ENCODE results near the gene SUMO4. TPM values are rescaled to one million over a fixed set of nuclear protein-coding genes. Genes with fewer than 3 reads are reported as not detected.

The SUMO4 gene
- polyA plus RNA-seq, 2 of the 4 experiments (the other 2 are of a cell fraction): 0.18 TPM; not detected in 1

DNA sequence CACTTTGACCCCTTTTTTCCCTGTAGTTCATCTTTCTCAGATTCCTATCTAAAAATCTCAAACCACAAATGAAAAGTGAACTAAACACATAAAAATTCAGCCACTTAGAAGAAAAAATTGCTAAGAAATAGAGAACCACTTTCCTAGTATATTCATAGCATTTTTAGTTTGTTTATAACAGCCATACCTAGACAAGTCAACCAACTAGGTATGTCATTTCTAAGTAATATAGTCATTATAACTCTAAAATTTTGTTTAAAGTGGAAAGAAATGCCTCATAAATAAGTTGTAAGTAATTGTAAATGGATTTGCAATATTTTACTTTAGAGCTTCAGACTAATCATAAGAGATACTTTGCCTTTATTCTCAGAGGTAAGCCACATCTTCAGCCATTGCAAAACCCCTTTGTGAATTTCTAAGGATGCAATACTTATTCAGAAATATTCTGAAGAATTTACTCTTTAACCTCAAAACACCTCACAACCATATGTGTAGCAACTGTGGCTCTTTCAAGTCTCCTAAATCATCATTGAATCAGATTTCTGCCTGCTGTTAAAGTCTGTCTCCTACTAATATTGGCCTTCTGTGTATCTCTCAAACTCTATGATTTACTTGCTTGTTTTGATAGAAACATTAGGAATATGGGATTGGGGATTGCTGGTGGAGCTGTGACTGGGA is 6.9 kb upstream of the SUMO4 start:
- Histone ChIP-seq H3K4me2 (no peak overlapping the region), H3K9me3 (no peaks in the 10 kb centered on the region), H3K4me3 (no peak overlapping the region), H3K4me1 (peaks cover 4% of the 10 kb centered on the region; the same call in 1 of the 3 replicates), H3K27ac (no peak overlapping the region)
- TF ChIP-seq GATA3 (IDR thresholded peaks at IDR 0.05; ENCODE audit: borderline replicate concordance): no peak
- FAIRE-seq (no peak), DNase-seq (ENCODE audit: low read depth in 1 of 2, low spot score in 1 of 2) (no peak), ATAC-seq (no peak)
- ChIA-PET CTCF (no interaction called here), POLR2A (no interaction called here)

DNA sequence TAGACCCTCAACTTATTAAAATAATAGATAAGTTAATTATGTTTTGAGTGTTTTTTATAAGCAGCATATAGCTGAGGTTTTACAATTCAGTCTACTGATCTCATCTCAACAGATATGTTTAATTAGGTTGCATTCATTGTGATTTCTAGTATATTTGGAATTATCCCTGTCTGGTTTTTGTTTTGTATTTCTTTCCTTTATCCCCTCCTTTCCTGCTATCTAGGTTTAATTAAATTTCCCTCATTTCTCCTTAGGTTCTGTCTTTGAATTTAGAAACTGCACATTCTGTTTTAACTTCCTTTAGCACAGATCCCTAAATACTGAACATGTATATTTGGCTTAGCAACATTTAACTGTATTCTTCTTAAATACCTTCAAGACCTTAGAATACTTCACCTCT is 4.9 kb upstream of the SUMO4 start:
- Histone ChIP-seq H3K9me3 (no peaks in the 10 kb centered on the region), H3K4me3 (no peak overlapping the region), H3K4me2 (no peak overlapping the region), H3K4me1 (peaks cover 4% of the 10 kb centered on the region; the same call in 1 of the 3 replicates), H3K27ac (no peak overlapping the region)
- ChIA-PET CTCF (no interaction called here), POLR2A (no interaction called here)
- FAIRE-seq (no peak), DNase-seq (ENCODE audit: low read depth in 1 of 2, low spot score in 1 of 2) (no peak), ATAC-seq (no peak)
- no peak for TF ChIP-seq RCOR1 (IDR thresholded peaks at IDR 0.05; ENCODE audit: low read depth, low read length)
- TF ChIP-seq NR3C1 (IDR thresholded peaks at IDR 0.05): no peak
- no peak for TF ChIP-seq POLR2AphosphoS2 (conservative IDR thresholded peaks at IDR 0.05; ENCODE audit: low read length)
- TF ChIP-seq, protein P1, sequence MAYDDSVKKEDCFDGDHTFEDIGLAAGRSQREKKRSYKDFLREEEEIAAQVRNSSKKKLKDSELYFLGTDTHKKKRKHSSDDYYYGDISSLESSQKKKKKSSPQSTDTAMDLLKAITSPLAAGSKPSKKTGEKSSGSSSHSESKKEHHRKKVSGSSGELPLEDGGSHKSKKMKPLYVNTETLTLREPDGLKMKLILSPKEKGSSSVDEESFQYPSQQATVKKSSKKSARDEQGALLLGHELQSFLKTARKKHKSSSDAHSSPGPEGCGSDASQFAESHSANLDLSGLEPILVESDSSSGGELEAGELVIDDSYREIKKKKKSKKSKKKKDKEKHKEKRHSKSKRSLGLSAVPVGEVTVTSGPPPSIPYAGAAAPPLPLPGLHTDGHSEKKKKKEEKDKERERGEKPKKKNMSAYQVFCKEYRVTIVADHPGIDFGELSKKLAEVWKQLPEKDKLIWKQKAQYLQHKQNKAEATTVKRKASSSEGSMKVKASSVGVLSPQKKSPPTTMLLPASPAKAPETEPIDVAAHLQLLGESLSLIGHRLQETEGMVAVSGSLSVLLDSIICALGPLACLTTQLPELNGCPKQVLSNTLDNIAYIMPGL (CRISPR knock-in tag; IDR thresholded peaks at IDR 0.05; ENCODE audit: borderline replicate concordance): no peak
- no peak for TF ChIP-seq TFCP2L1 (CRISPR knock-in tag; IDR thresholded peaks at IDR 0.05)
- no peak for TF ChIP-seq GATA3 (IDR thresholded peaks at IDR 0.05; ENCODE audit: borderline replicate concordance)
- TF ChIP-seq ZNF302 (CRISPR knock-in tag; IDR thresholded peaks at IDR 0.05): no peak
- TF ChIP-seq NPAS2 (CRISPR knock-in tag; IDR thresholded peaks at IDR 0.05; ENCODE audit: borderline replicate concordance): no peak
- TF ChIP-seq RAD21 (conservative IDR thresholded peaks at IDR 0.05 in 1 of 2, IDR thresholded peaks at IDR 0.05 in 1 of 2): no peak
- no peak for TF ChIP-seq HEYL (CRISPR knock-in tag; IDR thresholded peaks at IDR 0.05)
- TF ChIP-seq KDM1A (IDR thresholded peaks at IDR 0.05; ENCODE audit: low read depth): no peak
- no peak for TF ChIP-seq POLR2A (IDR thresholded peaks at IDR 0.05; ENCODE audit: low read length)
- TF ChIP-seq EHF (CRISPR knock-in tag; IDR thresholded peaks at IDR 0.05): no peak
- TF ChIP-seq CEBPB (IDR thresholded peaks at IDR 0.05): no peak
- TF ChIP-seq, protein P2, sequence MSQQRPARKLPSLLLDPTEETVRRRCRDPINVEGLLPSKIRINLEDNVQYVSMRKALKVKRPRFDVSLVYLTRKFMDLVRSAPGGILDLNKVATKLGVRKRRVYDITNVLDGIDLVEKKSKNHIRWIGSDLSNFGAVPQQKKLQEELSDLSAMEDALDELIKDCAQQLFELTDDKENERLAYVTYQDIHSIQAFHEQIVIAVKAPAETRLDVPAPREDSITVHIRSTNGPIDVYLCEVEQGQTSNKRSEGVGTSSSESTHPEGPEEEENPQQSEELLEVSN (IDR thresholded peaks at IDR 0.05; ENCODE audit: borderline replicate concordance, low read depth): no peak
- TF ChIP-seq BHLHE40 (IDR thresholded peaks at IDR 0.05; ENCODE audit: low read depth, low read length): no peak
- TF ChIP-seq ZSCAN20 (CRISPR knock-in tag; IDR thresholded peaks at IDR 0.05): no peak
- no peak for TF ChIP-seq HDAC2 (IDR thresholded peaks at IDR 0.05)

DNA sequence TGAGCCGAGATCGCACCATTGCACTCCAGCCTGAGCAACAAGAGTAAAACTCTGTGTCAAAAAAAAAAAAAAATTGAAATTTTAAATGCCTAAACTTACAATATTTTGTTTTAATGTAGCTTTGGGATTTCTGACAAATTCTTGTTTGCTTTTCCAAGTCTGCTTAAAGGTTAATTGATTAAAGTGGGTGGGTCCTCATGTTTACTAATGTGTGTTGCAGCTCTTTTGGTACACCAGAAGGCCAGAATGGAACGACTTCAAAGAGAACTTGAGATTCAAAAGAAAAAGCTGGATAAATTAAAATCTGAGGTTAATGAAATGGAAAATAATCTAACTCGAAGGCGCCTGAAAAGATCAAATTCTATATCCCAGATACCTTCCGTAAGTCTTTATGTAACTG is 2.7 kb upstream of the SUMO4 start:
- Histone ChIP-seq H3K4me1 (peaks cover 4% of the 10 kb centered on the region; the same call in 1 of the 3 replicates), H3K4me3 (no peak overlapping the region), H3K9me3 (no peaks in the 10 kb centered on the region), H3K4me2 (no peak overlapping the region), H3K27ac (no peak overlapping the region)
- DNase-seq (ENCODE audit: low read depth in 1 of 2, low spot score in 1 of 2) (no peak), ATAC-seq (no peak), FAIRE-seq (no peak)
- CTCF ChIA-PET: interaction anchor here (1.5 kb wide), 1 partner anchor 35 kb away, joined by 6 read pairs; no protein-coding TSS in a partner anchor
- POLR2A ChIA-PET: no interaction called here
- 94% methylated on average over 6 of the region's 6 CpGs for WGBS (ENCODE audit: missing lambda C conversion rate)
- TF ChIP-seq, protein P3, sequence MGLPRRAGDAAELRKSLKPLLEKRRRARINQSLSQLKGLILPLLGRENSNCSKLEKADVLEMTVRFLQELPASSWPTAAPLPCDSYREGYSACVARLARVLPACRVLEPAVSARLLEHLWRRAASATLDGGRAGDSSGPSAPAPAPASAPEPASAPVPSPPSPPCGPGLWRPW (IDR thresholded peaks at IDR 0.05): no peak
- TF ChIP-seq RARB (CRISPR knock-in tag; IDR thresholded peaks at IDR 0.05) (no peak), TP53 (CRISPR knock-in tag; IDR thresholded peaks at IDR 0.05) (no peak), EHMT2 (IDR thresholded peaks at IDR 0.05; ENCODE audit: low read depth) (no peak), SREBF2 (IDR thresholded peaks at IDR 0.05) (no peak), FOSL2 (IDR thresholded peaks at IDR 0.05) (no peak), FOSL2 (CRISPR knock-in tag; IDR thresholded peaks at IDR 0.05) (no peak), FOXS1 (CRISPR knock-in tag; IDR thresholded peaks at IDR 0.05) (no peak), PHF8 (IDR thresholded peaks at IDR 0.05; ENCODE audit: borderline replicate concordance, low read depth) (no peak), KDM1A (IDR thresholded peaks at IDR 0.05; ENCODE audit: low read depth) (no peak)
- TF ChIP-seq, protein P4, sequence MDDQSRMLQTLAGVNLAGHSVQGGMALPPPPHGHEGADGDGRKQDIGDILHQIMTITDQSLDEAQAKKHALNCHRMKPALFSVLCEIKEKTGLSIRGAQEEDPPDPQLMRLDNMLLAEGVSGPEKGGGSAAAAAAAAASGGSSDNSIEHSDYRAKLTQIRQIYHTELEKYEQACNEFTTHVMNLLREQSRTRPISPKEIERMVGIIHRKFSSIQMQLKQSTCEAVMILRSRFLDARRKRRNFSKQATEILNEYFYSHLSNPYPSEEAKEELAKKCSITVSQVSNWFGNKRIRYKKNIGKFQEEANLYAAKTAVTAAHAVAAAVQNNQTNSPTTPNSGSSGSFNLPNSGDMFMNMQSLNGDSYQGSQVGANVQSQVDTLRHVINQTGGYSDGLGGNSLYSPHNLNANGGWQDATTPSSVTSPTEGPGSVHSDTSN (IDR thresholded peaks at IDR 0.05): no peak
- TF ChIP-seq, protein P5, sequence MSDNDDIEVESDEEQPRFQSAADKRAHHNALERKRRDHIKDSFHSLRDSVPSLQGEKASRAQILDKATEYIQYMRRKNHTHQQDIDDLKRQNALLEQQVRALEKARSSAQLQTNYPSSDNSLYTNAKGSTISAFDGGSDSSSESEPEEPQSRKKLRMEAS (IDR thresholded peaks at IDR 0.05): no peak

Measured in A549 (cell line).